Activated CD4-positive, alpha-beta T cell treated with anti-CD3 and anti-CD28 coated beads, Interleukin-2, amount 50 U/mL, for 48 hours (primary cell): ENCODE measurements around the gene FIGN.

ENCODE experiments used
- DNase-seq, 2 experiments: peaks; one replicate each; pipeline ENCODE4 v3.0.0-alpha.2; 2020

The FIGN gene

GRCh38 chr2:163734881-163735684, 725 bp downstream of the FIGN start:
- DNase-seq, result no peak

DNA sequence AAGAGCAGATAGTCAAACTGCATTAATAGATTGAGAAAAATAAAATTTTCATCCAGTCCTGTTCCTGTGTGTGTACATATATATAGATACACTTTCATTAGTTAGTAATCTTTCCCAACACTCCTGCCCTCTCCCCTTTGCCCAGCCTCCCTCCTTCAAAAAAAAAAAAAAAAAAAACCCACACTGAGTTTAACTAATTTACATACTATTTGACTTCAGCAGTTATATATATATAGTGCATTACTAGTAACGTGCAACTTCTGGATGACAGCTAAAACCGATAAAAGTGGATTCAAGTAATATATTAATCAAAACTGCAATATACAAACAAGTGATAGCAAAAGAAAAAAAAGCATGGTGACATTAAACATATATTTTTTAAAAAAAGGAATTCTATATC, 1.4 kb downstream of the FIGN start:
- no peak for DNase-seq

DNA sequence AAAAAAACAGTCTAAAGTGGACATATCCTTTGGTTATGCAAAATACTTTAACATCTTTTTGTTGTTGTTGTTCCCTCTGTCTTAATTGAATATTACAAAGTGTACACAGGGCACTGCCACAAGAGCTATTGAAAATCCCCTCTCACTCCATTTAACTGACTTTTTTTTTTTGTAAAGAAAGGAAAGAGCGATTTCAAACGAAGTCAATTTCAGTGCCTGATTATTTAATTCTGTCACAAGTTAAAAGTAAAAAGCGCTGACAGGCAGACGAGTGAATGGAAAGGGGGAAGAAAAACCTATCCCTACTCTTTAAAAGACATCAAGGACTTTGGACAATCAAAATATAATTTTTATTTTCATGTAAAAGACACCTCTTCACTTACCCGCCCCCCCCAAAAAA, 1.9 kb downstream of the FIGN start:
- no peak for DNase-seq

GRCh38 chr2:163733301-163733938, 2.4 kb downstream of the FIGN start:
- DNase-seq, result no peak

GRCh38 chr2:163732727-163733126, 3.1 kb downstream of the FIGN start:
- DNase-seq, result no peak

DNA sequence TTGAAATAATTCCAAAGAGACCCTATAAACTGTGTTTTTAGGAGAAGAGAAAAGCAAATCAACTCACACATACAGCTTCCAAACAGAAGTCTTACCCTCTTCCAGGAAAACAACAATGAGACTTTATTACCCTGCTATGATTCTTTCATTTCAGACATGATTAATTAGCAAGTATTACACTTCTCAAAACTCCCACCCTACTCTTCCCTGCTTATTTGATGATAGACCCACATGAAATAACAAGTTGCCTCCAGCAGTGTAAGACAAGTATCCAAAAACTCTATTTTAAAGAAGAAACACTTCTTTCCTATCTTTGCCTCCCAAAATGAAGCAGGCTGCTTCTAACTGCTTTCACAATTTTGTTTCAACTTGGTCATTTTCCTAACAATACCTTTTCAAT, 4.1 kb downstream of the FIGN start:
- DNase-seq, result no peak

DNA sequence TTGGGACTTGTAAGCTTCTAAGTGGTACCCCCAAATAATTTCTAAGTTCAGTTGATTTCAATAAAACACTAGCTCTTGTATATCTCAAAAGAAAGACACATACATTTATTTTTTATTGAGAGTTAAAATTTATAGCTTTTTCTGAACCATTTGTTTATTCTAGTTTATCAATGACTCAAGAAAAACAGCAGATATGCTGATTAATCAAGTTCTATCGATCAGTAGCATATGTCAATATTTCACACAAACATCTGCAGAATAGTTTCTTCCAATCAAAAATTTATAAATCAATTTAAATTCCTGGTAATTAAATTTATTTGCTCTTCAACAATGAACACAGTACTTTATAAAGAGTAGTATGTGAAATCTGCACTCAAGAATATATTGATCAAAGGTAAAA, 5.3 kb downstream of the FIGN start:
- DNase-seq, result no peak

DNA sequence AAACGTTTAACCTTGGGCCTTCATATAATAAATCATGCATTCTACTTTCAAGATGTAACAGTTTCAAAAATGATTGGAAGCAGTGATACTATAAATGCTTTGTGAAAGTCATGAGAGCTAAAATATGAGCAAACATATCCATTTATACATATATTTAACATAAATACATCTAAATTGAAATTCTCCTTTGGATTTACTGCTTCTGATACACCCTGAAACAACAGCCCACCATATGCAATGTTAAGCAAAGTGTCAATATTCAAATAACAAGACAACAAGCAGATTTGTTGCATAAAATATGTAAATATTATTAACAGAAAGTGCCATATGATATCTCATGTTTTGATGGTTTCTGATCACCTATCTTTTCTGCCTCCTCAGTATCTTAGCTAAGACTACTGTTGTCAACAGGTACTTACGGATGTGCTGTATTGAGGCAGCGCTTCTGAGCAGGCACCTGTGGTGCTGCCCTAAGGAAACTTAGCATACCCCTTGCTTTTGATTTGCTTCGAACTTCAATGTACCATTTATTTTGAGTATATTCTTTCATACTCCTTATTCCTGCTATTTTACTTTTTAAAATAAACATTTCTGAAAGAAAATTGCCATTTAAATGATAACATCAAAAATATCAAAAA, 6.1 kb downstream of the FIGN start:
- DNase-seq, result no peak

DNA sequence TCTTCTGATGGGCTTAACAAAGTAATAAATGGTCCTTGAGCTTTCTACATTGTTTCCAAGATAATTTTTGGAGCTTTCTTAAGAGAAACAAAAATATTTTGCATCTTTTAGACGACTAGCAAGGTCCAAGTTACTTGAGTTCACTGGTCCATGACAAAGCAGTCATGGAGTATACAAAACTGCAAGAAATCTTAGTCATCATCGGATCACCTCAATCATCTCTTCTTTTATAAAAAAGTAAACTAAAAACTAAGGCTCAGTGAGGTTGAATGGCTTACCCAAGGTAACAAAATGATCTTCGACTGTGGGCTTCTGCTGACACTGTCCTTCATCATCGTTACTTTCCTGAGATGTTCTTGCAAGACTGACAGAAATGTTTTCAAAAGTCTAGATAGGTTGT, 11.9 kb downstream of the FIGN start:
- DNase-seq, result no peak

GRCh38 chr2:163723348-163723747, 12.5 kb downstream of the FIGN start:
- DNase-seq, result no peak

- DNase-seq, result no peak
Measured at GRCh38 chr2:163719331-163719730, 16.5 kb downstream of the FIGN start.

- no peak for DNase-seq
Measured at GRCh38 chr2:163717993-163718680, 17.7 kb downstream of the FIGN start.

- DNase-seq, result no peak
Measured at GRCh38 chr2:163717515-163717914, 18.3 kb downstream of the FIGN start.

- no peak for DNase-seq
Measured at GRCh38 chr2:163716101-163716500, 19.7 kb downstream of the FIGN start.

DNA sequence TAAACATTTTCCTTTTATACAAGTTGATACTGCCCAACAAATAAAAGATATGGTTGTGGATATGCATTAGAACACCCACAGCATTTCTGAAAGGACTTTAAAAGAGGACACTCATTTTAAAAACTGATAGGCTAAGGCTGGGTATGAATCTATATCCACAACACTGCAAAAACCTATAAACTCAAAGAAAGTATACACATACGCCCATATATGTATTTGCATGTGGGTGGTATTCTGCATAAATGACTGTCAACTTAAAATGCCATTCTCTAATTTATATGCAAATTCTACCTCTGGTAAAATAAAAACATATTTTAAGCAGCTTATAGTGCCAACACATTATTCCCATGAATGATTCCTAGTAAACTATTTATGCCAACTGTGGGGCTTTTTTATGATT, 20.1 kb downstream of the FIGN start:
- no peak for DNase-seq

DNA sequence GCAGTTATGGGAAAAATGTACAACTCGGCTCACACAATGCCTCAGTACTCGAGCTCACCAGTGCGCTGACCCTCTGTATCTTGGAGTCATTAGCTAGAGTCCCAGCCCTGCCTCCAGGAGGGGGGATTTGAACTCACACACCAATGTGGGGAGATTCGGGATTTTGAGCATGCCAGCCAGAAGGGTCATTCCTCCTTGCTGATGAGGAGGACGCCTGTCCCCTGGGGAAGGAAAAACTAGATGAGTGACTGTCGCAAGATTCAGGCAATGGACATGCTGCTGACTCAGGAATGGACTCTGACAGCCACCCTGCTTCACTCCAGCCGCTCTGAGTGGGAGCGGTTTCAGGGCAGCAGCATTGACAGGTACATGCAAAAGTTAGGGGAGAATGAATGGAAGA, 20.6 kb downstream of the FIGN start:
- DNase-seq, result no peak

- no peak for DNase-seq
Measured at GRCh38 chr2:163713534-163714311, 22.1 kb downstream of the FIGN start.

DNA sequence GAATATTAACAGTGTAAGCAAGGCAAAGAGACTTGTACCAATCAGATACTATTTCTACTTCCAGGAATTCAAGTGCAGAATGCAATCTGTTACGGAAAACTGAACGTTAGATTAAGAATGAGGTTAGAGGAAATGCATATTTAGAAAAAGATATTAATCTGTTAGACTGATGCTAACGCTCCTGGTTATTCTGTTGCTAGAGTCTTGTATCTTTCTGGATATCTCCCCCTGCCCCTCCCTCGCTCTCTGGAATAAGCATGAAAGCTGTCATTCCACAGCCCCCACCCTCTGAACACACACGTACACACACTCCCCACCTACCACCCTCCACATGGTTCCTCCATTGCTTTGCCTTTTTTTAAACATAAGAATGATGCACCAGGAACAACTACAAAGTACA, 24.1 kb downstream of the FIGN start:
- DNase-seq, result no peak

DNA sequence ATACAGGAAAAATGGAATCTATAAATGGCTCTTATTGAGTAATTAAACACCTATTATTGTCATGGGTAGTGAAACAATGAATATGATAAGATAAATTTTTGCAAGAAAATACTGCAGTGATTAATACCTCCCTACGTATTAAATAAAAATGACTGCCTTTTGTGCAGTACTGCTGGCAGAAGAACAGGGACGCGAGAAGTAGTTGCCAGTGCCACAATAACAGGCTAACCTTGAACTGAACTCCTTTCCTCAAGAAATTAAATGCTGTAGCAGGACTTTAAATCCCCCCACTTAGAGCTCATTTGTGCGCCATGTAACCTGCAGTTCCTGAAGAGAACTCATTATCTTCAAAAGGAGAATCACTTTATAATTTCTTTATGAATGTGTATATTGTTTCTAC, 24.6 kb downstream of the FIGN start:
- no peak for DNase-seq

DNA sequence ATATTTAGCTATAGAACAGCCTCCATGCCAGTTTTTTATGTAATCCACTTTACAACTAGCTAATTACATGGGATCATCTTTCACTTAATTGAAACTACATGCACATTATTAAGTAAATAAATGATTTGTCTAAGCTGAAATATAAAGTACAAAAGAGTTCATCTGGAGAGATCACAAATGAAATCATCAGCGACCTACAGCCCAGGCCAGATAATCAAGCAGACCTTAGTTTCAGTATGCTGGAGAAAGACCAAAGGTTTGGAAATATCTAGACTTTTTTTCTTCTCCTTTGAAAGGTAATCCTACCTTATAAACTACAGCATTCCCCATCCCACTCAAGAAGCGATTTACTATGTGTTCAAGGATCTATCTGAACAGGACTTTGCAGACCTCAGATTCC, 26.5 kb downstream of the FIGN start:
- no peak for DNase-seq

DNA sequence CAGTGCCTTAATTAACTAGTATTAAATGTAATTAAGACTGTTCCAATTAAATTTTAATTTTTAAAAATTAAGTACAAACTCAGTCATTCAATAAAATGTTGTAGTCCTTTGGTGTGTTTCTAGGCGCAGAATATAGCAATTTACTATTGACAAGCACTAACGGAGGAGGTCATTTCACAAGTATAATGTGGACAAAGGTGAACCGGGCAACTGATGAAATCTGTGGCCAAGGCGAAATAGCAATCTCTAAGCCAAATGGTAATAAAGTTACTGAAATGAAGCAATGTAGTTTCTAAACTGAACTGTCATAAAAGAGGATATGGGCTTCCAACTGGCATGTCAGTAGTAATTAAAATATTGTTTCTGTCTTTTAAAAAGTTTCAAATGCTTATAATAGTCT, 27.5 kb downstream of the FIGN start:
- DNase-seq, result no peak

- no peak for DNase-seq
Measured at GRCh38 chr2:163703386-163703785, 32.4 kb downstream of the FIGN start.
